Activated CD4-positive, alpha-beta T cell treated with anti-CD3 and anti-CD28 coated beads for 48 hours (primary cell): Measurements from ENCODE around the gene CDH6.

Source experiments
- DNase-seq: peaks from one replicate; pipeline ENCODE4 v3.0.0-alpha.2; 2020

The CDH6 gene

GRCh38 chr5:31255041-31255440, 61.6 kb downstream of the CDH6 start:
- DNase-seq = no peak

- no peak for DNase-seq
Observed at GRCh38 chr5:31268256-31268655, 74.8 kb downstream of the CDH6 start.

DNA sequence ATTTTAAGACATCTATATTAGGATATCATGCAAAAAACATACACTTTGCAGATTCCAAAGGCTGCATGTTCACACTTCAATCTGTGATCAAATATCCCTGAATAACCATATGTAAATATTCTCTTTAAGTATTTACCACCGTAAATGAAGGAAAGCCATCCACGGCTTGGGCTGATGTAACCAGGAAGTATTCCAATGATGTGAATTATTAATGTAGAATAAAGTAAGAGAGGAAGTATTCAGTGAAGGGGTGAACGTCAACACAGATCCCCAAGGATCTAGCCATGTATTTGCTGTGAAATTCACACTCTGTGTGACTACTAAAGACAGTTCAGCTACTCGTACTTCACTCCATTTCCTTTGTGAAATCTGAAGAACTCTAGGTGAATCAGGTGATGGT, 75.2 kb downstream of the CDH6 start:
- no peak for DNase-seq

DNA sequence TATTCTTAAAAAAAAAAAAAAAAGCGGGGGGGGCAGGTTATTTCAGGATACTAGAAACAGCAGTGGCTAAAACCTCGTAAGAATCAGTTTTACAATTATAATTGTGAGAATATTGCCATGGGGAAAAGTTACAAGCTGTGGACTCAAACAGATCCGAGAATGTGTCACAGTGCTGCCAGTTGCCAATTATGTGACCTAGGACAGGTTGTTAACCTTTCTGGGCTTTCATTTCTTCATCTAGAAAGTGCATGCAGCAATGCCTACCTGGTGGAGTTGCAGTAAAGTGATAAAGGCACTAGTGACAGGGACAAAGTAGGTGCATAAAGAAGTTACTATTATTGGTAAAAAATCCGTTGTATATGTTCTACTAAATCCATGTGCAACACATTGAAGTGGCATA, 75.8 kb downstream of the CDH6 start:
- DNase-seq = no peak

DNA sequence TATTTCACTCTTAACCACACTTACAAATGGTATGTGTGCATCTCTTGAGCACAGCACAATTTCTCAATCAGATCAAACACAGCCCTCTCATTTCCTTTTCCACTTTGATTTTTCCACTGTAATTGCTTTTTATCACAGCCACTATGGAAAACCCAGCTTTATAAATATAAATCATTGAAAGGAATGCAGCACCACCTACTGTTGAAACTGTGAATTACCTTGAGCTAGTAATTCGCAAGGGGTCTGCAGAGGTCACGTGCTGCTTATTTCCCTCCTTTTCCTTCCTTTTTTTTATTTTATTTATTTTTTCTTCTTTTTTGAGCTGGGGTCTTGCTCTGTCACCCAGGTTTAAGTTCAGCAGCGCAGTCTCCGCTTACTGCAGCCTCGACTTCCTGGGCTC, 76.9 kb downstream of the CDH6 start:
- DNase-seq = no peak

DNA sequence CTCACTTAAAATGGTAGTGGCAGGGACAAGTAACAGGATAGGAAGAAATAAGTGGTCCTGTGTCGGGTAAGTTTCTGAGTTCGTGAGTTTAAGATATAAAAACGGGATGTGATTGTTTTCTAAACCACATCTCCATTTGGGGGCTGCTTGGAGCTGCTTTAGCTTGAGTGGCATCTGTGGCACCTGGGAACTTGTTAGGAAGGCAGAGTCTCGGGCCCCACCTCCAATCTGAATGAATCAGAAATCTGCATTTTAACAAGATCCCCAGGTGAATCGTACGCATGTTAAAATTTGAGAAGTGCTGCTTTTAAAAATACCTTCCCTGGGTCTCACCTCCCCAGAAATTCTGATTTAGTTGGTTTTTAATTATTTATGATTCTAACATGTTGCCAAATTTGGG, 78.1 kb downstream of the CDH6 start:
- no peak for DNase-seq

- no peak for DNase-seq
Observed at GRCh38 chr5:31273161-31273560, 79.7 kb downstream of the CDH6 start.

DNA sequence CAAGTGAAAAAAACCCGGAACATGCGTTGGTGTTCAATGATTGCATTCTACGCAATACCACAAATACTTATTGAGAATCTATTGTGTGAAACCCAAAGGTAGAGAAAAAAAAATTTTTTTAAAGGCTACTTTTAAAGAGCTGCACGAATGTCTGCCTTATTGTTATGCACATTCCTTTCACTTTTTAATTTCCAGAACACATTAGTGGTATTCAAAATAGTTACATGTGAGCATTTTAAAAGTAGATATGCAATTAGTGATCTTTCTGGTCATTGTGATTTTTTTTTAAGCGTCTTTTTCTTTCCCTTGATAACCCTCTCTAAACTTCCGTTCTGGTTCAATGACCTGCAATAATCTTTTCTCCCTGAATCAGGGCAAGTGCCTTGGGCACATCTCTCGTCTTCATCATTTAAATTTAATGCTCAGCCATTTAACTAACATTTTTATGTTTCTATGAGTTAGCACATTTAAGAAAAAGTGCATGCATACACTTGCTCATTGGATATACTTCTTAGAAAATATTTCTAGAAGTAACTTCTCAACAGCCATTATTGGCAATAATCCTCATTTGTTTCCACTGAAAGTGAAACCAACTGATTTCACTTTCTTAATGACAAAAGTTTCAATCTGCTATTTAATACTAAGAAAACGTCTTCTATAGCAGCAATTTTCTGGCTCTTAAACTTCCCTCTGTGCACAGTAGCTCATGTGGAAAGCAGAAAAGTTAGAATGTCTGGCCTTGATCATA, 80.3 kb downstream of the CDH6 start:
- DNase-seq = no peak

DNA sequence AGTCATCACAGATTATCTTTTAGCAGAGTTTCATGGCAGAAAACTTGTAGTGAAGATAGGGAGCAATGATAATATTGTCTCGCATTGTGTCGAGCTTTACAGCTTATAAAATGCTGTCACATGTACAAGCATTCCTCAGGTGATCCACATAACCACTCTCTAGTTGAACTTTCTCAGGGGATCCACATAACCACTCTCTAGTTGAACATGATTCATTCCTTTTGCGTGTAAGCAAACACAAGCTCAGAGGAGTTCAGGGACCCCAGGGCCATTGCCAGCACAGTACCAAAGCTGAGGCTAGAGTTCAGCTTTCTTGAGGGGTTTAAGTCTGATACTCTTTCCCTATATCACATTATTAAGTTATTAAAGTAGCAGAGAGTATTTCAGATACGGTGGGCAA, 86.7 kb downstream of the CDH6 start:
- DNase-seq = no peak

- DNase-seq = no peak
Observed at GRCh38 chr5:31283326-31283725, 89.8 kb downstream of the CDH6 start.

- DNase-seq = no peak
Observed at GRCh38 chr5:31285025-31285424, 91.5 kb downstream of the CDH6 start.

DNA sequence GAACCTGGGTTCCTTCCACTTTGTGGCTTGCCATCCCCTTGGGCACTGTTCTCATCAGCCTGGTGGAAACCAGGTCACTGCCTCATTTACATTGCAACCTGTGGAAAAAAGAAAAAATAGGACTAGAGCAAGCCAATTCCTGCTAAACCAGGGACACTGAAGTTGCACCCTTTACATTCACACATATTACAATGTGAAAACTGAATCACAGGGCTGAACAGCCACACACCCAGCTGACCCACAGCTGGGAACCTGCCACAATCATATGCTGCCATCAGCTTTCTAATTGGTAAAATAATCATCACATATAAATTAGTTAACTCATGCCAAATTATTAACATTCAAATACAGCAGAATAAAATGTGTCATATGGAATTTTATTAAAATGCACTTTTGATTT, 94.5 kb downstream of the CDH6 start:
- DNase-seq = no peak

DNA sequence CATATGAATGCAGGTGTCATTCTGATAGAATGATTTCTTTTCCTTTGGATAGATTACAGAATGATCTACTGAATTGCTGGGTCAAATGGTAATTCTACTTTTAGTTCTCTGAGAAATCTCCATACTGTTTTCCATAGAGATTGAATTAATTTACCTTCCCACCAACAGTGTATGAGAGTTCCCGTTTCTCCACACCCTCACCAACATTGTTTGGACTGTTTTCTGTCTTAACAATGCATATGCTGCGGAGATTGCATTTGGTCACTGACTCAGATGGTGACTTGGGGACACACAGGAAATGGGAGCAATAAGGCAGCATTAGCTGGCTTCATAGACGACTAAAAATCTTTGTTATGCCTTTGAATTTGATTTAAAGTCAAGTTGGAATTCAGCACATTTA, 95.9 kb downstream of the CDH6 start:
- DNase-seq = no peak

DNA sequence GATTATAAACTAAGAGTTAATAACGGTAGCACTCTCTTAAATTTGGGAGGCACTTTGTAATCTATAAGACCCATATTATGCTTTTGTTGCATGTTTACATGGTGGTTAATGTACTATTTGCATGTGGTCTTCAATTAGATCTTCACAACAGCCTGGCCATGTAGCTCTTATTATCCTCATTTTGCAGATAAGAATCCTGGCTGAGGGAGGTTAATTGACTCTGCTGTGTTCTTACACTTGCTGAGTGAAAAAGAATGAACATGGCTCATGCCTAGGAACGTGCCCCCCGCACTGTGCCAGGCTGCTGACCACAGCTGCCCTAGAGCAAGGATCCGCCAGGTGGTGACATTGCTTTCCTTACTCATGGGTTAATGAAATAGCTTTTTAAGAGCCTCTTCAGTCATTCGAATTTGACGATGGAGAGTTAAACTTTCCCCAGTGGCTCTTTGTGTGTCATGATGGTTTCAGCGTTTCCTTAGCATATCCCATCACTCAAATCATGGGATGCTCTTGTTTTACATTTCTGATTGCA, 97.9 kb downstream of the CDH6 start:
- no peak for DNase-seq

DNA sequence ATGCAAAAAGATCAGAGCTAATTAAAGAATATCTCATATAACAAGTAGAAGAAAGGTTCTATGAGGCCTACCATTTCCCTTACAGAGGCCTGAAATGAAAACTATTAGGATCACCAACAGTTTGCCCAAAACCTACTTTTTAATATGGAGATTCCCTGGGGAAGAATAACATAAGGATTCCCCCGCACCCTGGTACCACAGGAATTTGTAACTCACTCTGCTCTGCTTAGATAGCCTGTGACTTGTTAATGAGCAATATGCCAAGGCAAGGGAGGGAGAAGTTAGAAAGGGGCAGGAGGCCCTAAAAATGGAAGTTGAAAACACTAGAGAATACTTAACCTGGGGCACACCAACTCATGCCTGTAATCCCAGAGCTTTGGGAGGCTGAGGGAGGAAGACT, 107.0 kb downstream of the CDH6 start:
- no peak for DNase-seq

DNA sequence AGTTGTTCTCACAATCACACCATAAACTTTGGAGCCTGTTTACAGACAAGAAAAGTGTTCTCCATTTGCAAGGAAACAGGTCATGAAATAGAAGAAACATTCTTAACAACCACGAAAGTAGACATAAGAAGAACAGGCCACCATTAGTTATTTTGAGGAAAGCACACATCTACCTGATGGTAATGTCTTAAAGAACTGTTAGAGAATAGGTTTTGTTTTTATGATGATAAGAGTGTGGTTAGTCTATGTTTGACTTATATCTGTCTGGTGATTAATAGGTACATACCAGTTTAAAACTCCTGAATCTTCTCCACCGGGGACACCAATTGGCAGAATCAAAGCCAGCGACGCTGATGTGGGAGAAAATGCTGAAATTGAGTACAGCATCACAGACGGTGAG, 108.3 kb downstream of the CDH6 start:
- DNase-seq = no peak

DNA sequence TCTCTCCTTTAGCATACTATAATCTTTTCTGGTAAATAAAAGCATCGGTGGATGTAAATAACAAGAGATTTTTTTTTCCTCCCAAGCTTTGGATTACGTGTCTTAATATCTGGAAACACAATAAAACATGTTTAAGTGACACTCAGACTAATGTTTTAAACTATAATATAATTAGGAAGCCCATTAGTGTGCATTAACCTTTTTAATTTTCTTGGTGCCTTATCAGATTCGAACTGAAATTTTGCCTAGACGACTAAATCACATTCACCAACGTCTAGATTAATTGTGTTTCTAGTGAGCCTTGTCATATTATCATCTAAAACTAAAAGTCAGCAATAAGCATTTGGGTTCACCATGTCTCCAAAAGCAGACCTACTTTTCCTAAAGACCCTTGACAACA, 110.2 kb downstream of the CDH6 start:
- DNase-seq = no peak

GRCh38 chr5:31317665-31318064, 124.2 kb downstream of the CDH6 start:
- no peak for DNase-seq

DNA sequence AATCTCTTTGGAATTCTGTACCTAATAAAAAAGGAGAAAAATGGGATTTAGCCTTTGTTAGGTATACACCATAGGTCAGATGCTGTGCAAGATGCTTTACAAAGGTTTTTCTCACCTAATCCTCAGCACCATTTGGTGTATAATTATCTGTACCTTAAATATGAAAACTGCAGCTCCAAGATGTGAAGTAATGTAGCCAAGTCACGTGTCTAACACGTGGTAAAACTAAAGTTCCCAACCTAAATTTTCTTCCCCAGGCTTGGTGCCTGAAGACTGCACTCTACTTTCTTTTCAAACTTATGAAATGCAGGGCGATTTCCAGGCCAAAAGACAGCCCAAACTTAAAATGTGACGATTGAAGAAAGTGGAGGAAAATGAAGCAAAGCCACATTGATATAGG, 125.8 kb downstream of the CDH6 start:
- no peak for DNase-seq

- no peak for DNase-seq
Observed at GRCh38 chr5:31322946-31323345, 129.5 kb downstream of the CDH6 start.

DNA sequence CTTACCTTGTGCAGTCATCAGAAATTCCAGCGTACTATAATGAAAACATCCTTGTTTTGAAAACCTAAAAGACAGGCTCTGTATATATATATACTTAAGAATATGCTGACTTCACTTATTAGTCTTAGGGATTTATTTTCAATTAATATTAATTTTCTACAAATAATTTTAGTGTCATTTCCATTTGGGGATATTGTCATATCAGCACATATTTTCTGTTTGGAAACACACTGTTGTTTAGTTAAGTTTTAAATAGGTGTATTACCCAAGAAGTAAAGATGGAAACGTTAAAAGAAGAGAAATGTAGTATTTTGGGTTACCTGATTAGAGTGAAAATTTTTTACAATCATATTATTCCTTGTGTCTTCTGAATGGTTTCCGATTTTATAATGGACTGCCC, 131.4 kb downstream of the CDH6 start:
- no peak for DNase-seq

- no peak for DNase-seq
Observed at GRCh38 chr5:31328040-31328733, 134.7 kb downstream of the CDH6 start.

- no peak for DNase-seq
Observed at GRCh38 chr5:31329715-31330114, 136.2 kb downstream of the CDH6 start.

DNA sequence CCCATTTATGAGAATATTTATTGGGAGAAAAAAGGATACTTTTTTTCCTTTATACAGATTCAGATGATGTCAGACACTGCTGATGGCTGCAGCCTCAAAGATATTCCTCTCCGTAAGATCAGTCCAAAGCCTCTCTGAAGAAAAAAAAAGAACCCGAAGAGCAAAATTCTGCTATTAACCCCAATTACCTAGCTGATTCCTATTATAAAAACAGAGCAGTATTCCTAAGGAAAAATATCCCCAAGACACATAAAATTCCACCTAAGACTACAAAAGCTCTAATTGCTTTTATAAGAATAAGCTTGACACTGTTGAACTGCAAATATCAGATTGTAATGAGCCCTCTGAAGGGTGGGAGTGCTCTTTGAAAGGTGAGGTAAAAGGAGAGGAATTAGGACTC, 138.7 kb downstream of the CDH6 start:
- DNase-seq = no peak

DNA sequence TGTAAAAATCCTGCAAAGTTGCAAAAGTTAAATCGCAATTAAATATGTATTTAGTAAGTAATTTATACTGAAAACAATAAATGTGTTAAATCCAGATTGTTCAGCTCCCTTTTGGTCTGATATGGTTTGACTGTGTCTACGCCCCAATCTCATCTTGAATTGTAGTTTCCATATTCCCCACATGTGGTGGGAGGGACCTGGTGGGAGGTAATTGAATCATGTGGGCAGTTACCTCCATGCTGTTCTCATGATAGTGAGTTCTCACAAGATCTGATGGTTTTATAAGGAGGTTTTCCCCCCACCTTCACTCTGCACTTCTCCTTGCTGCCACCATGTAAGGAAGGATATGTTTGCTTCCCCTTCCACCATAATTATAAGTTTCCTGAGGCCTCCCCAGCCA, 140.0 kb downstream of the CDH6 start:
- no peak for DNase-seq
